Parietal lobe (tissue), 2 donors: Measurements from ENCODE around the gene UPF3B. TPM values are rescaled to one million over a fixed set of nuclear protein-coding genes. Genes with fewer than 3 reads are reported as not detected.

Experiments used
- small RNA-seq: library from RNA; depleted of rRNA; stranded (forward); fragments of <200 nt; gene quantifications from one replicate; pipeline ENCODE3, GENCODE V24; 2014; ENCODE audit warnings: low replicate concordance
- total RNA-seq: library from RNA; depleted of rRNA; stranded (reverse); fragments of >200 nt; gene quantifications from one replicate; pipeline ENCODE4 v1.2.3, GENCODE V29; 2014

The UPF3B gene
- total RNA-seq = 10.0 TPM

GRCh38 chrX:119852382-119853353 lies at the start of gene UPF3B:
Gene UPF3B, minus strand, starts transcription at chrX:119852963. Its CDS starts 35 bp downstream, at chrX:119852928.

GRCh38 chrX:119895843-119896326 lies 43.1 kb upstream of the UPF3B start, which contains the start of gene AKAP14:
Gene AKAP14, plus strand, starts transcription at chrX:119895893. Its CDS starts 7,331 bp downstream, at chrX:119903224.

GRCh38 chrX:119871599-119872395 lies 19.0 kb upstream of the UPF3B start, which contains the start of the genes NDUFA1 and RNF113A:
Gene NDUFA1, plus strand, starts transcription at chrX:119871832. Its CDS starts 80 bp downstream, at chrX:119871912.
Gene RNF113A, minus strand, starts transcription at chrX:119871733. Its CDS starts 120 bp downstream, at chrX:119871613.

GRCh38 chrX:119791437-119792231 lies 61.1 kb downstream of the UPF3B start, which contains the start of gene RPL39:
Gene RPL39, minus strand, starts transcription at chrX:119791630. Its CDS starts 54 bp downstream, at chrX:119791576.

Small RNA genes lying within 50 kb of the gene (small RNA-seq; reads per million reads assigned to genes)
- not detected for gene SNORA69

Other genes with a start within 250 kb of the UPF3B start
- gene NKRF, start 246.5 kb downstream of the UPF3B start, total RNA-seq = 16.9 TPM
- gene SEPTIN6, start 159.8 kb downstream of the UPF3B start, total RNA-seq = 57.3 TPM
- gene SOWAHD, start 94.4 kb downstream of the UPF3B start, total RNA-seq = 0.31 TPM
- 1,783 TPM for gene RPL39, start 61.3 kb downstream of the UPF3B start, total RNA-seq
- gene RNF113A, start 18.8 kb upstream of the UPF3B start, total RNA-seq = 12.2 TPM
- gene NDUFA1, start 18.9 kb upstream of the UPF3B start, total RNA-seq = 19.7 TPM
- not detected for gene AKAP14, start 42.9 kb upstream of the UPF3B start, total RNA-seq
- 8.5 TPM for gene NKAP, start 90.8 kb upstream of the UPF3B start, total RNA-seq
- not detected for gene RHOXF2B, start 224.7 kb upstream of the UPF3B start, total RNA-seq